BJ (cell line): ENCODE measurements around the gene PLEKHH1. TPM values are rescaled to one million over a fixed set of nuclear protein-coding genes. Genes with fewer than 3 reads are reported as not detected.

Experiments
- CTCF ChIA-PET: fragments of 350-600 bp; formaldehyde crosslinking; extraction: SDS; loops from one replicate; lab custom pipeline; 2021; ENCODE audit warnings: antibody characterized with exemption, inconsistent platforms; lab: Yijun Ruan, JAX
- POLR2A ChIA-PET: fragments of 300-600 bp; sonication (Branson Sonifier 250); formaldehyde crosslinking; extraction: SDS; loops from one replicate; lab custom pipeline; 2021; ENCODE audit warnings: antibody characterized with exemption; lab: Charles Lee
- DNase-seq: peaks from one replicate; pipeline ENCODE4 v3.0.0-alpha.2; 2011; ENCODE audit warnings: low read depth
- H3K27me3 ChIP-seq: 2 replicates; pipeline ENCODE4 v1.6.0; 2011; ENCODE audit warnings: low read length; ENCODE audit not compliant: control insufficient read depth, insufficient read depth
- H3K36me3 ChIP-seq: 2 replicates; pipeline ENCODE4 v1.5.1; 2011; ENCODE audit warnings: low read length; ENCODE audit not compliant: control insufficient read depth, insufficient read depth
- H3K4me3 ChIP-seq: 2 replicates; pipeline ENCODE4 v1.5.1; 2011; ENCODE audit warnings: low read depth, mild to moderate bottlenecking, control low read depth, low read length
- CTCF ChIP-seq: IDR thresholded peaks from 2 replicates; pipeline ENCODE4 v1.5.1; 2011; ENCODE audit warnings: low read depth, mild to moderate bottlenecking, control low read depth, inconsistent platforms, low read length, moderate library complexity; ENCODE audit not compliant: insufficient read depth
- polyA plus RNA-seq: library from polyadenylated mRNA; depleted of rRNA; stranded (reverse); fragments of >200 nt; gene quantifications from 2 replicates; pipeline ENCODE4 v1.2.3, GENCODE V29; 2011

PLEKHH1 gene
- polyA plus RNA-seq, 1 experiment: 0.16 TPM

GRCh38 chr14:67491741-67492507 is 41.2 kb upstream of the PLEKHH1 start:
- POLR2A ChIA-PET: interaction anchor here (0.6 kb wide), 1 partner anchor 17 kb away, joined by 6 read pairs; no protein-coding TSS in a partner anchor
- Histone ChIP-seq H3K4me3 (no peak overlapping the region), H3K27me3 (peaks cover 5% of the 10 kb centered on the region), H3K36me3 (no peaks in the 10 kb centered on the region)
- no peak for TF ChIP-seq CTCF
- no peak for DNase-seq
- CTCF ChIA-PET: interaction anchor here (1.0 to 1.3 kb wide), 2 partner anchors 8 to 12 kb away, joined by 3 read pairs; no protein-coding TSS in a partner anchor

- CTCF ChIA-PET: interaction anchor here (1.0 to 1.3 kb wide), 2 partner anchors 9 to 11 kb away, joined by 3 read pairs; no protein-coding TSS in a partner anchor
Observed at GRCh38 chr14:67492538-67492937, 40.6 kb upstream of the PLEKHH1 start.

GRCh38 chr14:67493092-67493717 is 39.9 kb upstream of the PLEKHH1 start:
- Histone ChIP-seq H3K4me3 (no peak overlapping the region), H3K27me3 (peaks cover 3% of the 10 kb centered on the region), H3K36me3 (no peaks in the 10 kb centered on the region)
- POLR2A ChIA-PET: no interaction called here
- no peak for TF ChIP-seq CTCF
- CTCF ChIA-PET: interaction anchor here (1.0 to 1.3 kb wide), 2 partner anchors 9 to 10 kb away, joined by 3 read pairs; no protein-coding TSS in a partner anchor
- DNase-seq: no peak

More at GRCh38 chr14:67492538-67492937, 40.6 kb upstream of the PLEKHH1 start:
- Histone ChIP-seq H3K27me3 (peaks cover 5% of the 10 kb centered on the region), H3K4me3 (no peak overlapping the region), H3K36me3 (no peaks in the 10 kb centered on the region)
- no peak for DNase-seq
- TF ChIP-seq CTCF: no peak
- POLR2A ChIA-PET: interaction anchor here (0.6 kb wide), 1 partner anchor 16 kb away, joined by 6 read pairs; no protein-coding TSS in a partner anchor

DNA sequence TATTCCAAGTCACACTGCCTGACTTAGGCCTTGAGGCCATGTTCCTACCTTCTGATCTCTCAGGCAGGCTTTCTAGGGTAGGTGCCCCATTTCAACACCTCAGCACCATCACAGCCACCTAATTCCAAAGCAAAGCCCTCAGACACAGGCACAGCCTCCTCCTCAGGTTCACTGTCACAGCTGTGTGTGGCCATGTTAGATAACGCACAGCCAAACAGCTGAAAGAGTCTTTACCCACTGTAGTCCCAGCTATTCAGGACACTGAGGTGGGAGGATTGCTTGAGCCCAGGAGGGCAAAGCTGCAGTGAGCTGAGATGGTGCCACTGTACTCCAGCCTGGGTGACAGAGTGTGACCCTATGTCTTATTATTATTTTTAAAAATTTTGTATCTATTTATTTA is 37.3 kb upstream of the PLEKHH1 start:
- no peak for TF ChIP-seq CTCF
- DNase-seq: no peak
- CTCF ChIA-PET: no interaction called here
- POLR2A ChIA-PET: no interaction called here
- Histone ChIP-seq H3K4me3 (no peak overlapping the region), H3K27me3 (peaks cover 4% of the 10 kb centered on the region), H3K36me3 (no peaks in the 10 kb centered on the region)

DNA sequence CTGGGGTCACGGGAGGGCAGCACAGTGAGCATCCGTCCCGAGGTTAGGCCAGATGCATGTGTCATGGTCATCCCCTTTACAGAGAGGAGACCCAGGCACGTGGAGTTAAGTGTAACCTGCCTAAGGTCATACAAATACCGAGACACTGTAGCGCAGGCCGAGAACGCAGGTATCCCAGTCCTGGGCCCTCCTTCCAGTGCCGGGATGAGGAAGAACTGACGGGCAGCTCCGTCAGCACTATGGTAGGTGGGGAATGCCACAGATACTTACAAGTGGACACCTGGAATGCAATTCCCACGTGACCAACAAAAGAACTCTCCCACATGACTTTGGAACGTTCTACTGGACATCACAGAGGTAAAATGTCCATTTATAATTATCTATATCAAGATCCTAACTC is 35.9 kb upstream of the PLEKHH1 start:
- Histone ChIP-seq H3K36me3 (no peaks in the 10 kb centered on the region), H3K4me3 (no peak overlapping the region), H3K27me3 (peaks cover 1% of the 10 kb centered on the region; the same call in 1 of the 2 replicates)
- no peak for DNase-seq
- ChIA-PET CTCF (no interaction called here), POLR2A (no interaction called here)
- TF ChIP-seq CTCF: no peak
